ENCODE results near the gene NSMCE1. TPM values are rescaled to one million over a fixed set of nuclear protein-coding genes. Genes with fewer than 3 reads are reported as not detected.
"Not testable (repeated sequence)": the region's sequence is repeated elsewhere in the genome, so short reads cannot be mapped to it uniquely, and the experiment has no call there.

The NSMCE1 gene
- total RNA-seq, 5 donors from 2014 or later (not counting 1 experiment from before 2014, with no cell fraction given), result 53.5 to 83.2 (median 73.9) TPM

GRCh38 chr16:27209591-27209990 is 59.0 kb downstream of the NSMCE1 start:
- no peak overlapping the region for H3K4me3 Mint-ChIP-seq

GRCh38 chr16:27208796-27209195 is 59.8 kb downstream of the NSMCE1 start:
- ChIA-PET CTCF (no interaction called here), POLR2A (no interaction called here)
- WGBS (ENCODE audit: insufficient coverage), result 93% methylated on average over 3 of the region's 3 CpGs
- Mint-ChIP-seq H3K4me3 (no peak overlapping the region), H3K9me3 (no peaks in the 10 kb centered on the region), H3K27ac (no peak overlapping the region), H3K4me1 (peaks cover 12 to 25% (median 19%) of the 10 kb centered on the region in 3 donors), H3K36me3 (peaks cover 6% of the 10 kb centered on the region), H3K27me3 (no peaks in the 10 kb centered on the region)
- no peaks in the 10 kb centered on the region for H3K27me3 ChIP-seq (replicated peaks in 1 of 2; ENCODE audit: control insufficient read depth in 2 of 2, extremely low read depth in 1 of 2, insufficient read depth in 2 of 2, low read length in 1 of 2)
- peaks cover 4 to 23% of the 10 kb centered on the region in 2 donors for H3K36me3 ChIP-seq (ENCODE audit: control insufficient read depth in 2 of 2, extremely low read depth in 1 of 2, insufficient read depth in 1 of 2, low read length in 1 of 2)
- DNase-seq, result no peak
- H3K4me3 ChIP-seq (ENCODE audit: control insufficient read depth in 1 of 2, extremely low read depth in 1 of 2, low read length in 1 of 2), result no peak overlapping the region
- H3K4me1 ChIP-seq (ENCODE audit: control insufficient read depth in 1 of 2, extremely low read depth in 1 of 2, insufficient read depth in 2 of 2, low read length in 2 of 2), result peaks cover 15 to 36% of the 10 kb centered on the region in 2 experiments
- no peak for ATAC-seq (replicated peaks in 1 of 4)
- no peak overlapping the region for H3K27ac ChIP-seq (ENCODE audit: low read length)
- H3K9me3 ChIP-seq, result no peaks in the 10 kb centered on the region

More at GRCh38 chr16:27209591-27209990, 59.0 kb downstream of the NSMCE1 start:
- CTCF ChIA-PET, result no interaction called here
- H3K9me3 ChIP-seq, result no peaks in the 10 kb centered on the region
- no peaks in the 10 kb centered on the region for H3K27me3 Mint-ChIP-seq
- no peaks in the 10 kb centered on the region for H3K9me3 Mint-ChIP-seq
- WGBS (ENCODE audit: insufficient coverage), result 95% methylated on average over 5 of the region's 8 CpGs
- ATAC-seq (replicated peaks in 1 of 4), result no peak
- H3K4me1 Mint-ChIP-seq, result peaks cover 8 to 21% (median 15%) of the 10 kb centered on the region in 3 donors
- H3K36me3 Mint-ChIP-seq, result peaks cover 13% of the 10 kb centered on the region
- no peak overlapping the region for H3K27ac Mint-ChIP-seq
- H3K27ac ChIP-seq (ENCODE audit: low read length), result no peak overlapping the region
- no peaks in the 10 kb centered on the region for H3K27me3 ChIP-seq (replicated peaks in 1 of 2; ENCODE audit: control insufficient read depth in 2 of 2, extremely low read depth in 1 of 2, insufficient read depth in 2 of 2, low read length in 1 of 2)
- POLR2A ChIA-PET, result no interaction called here
- no peak overlapping the region for H3K4me3 ChIP-seq (ENCODE audit: control insufficient read depth in 1 of 2, extremely low read depth in 1 of 2, low read length in 1 of 2)
- DNase-seq, result no peak
- peaks cover 11 to 28% of the 10 kb centered on the region in 2 experiments for H3K4me1 ChIP-seq (ENCODE audit: control insufficient read depth in 1 of 2, extremely low read depth in 1 of 2, insufficient read depth in 2 of 2, low read length in 2 of 2)
- peaks cover 4 to 27% of the 10 kb centered on the region in 2 donors for H3K36me3 ChIP-seq (ENCODE audit: control insufficient read depth in 2 of 2, extremely low read depth in 1 of 2, insufficient read depth in 1 of 2, low read length in 1 of 2)

GRCh38 chr16:27208081-27208680 is 60.4 kb downstream of the NSMCE1 start:
- POLR2A ChIA-PET, result interaction anchor here in 1 of 2 donors (0.6 kb wide), 1 partner anchor 145 kb away, joined by 3 read pairs; no protein-coding TSS in a partner anchor
- H3K4me1 ChIP-seq (ENCODE audit: control insufficient read depth in 1 of 2, extremely low read depth in 1 of 2, insufficient read depth in 2 of 2, low read length in 2 of 2), result peaks cover 12 to 37% of the 10 kb centered on the region in 2 experiments
- no peak overlapping the region for H3K27ac ChIP-seq (ENCODE audit: low read length)
- Mint-ChIP-seq H3K4me1 (peaks cover 13 to 29% (median 16%) of the 10 kb centered on the region in 3 donors), H3K27ac (no peak overlapping the region), H3K9me3 (no peaks in the 10 kb centered on the region), H3K4me3 (no peak overlapping the region), H3K27me3 (no peaks in the 10 kb centered on the region), H3K36me3 (peaks cover 5% of the 10 kb centered on the region)
- H3K4me3 ChIP-seq (ENCODE audit: control insufficient read depth in 1 of 2, extremely low read depth in 1 of 2, low read length in 1 of 2), result no peak overlapping the region
- WGBS (ENCODE audit: insufficient coverage), result 95% methylated on average over 3 of the region's 8 CpGs
- DNase-seq, result no peak
- CTCF ChIA-PET, result no interaction called here
- ATAC-seq (replicated peaks in 1 of 4), result no peak
- no peaks in the 10 kb centered on the region for H3K9me3 ChIP-seq
- H3K36me3 ChIP-seq (ENCODE audit: control insufficient read depth in 2 of 2, extremely low read depth in 1 of 2, insufficient read depth in 1 of 2, low read length in 1 of 2), result peaks cover 4 to 19% of the 10 kb centered on the region in 2 donors
- H3K27me3 ChIP-seq (replicated peaks in 1 of 2; ENCODE audit: control insufficient read depth in 2 of 2, extremely low read depth in 1 of 2, insufficient read depth in 2 of 2, low read length in 1 of 2), result no peaks in the 10 kb centered on the region

- CTCF ChIA-PET; H3K27me3 Mint-ChIP-seq; H3K4me3 Mint-ChIP-seq; H3K27ac Mint-ChIP-seq; H3K9me3 Mint-ChIP-seq; H3K4me3 ChIP-seq (ENCODE audit: control insufficient read depth in 1 of 2, extremely low read depth in 1 of 2, low read length in 1 of 2); H3K27ac ChIP-seq (ENCODE audit: low read length); DNase-seq; H3K9me3 ChIP-seq; H3K27me3 ChIP-seq (replicated peaks in 1 of 2; ENCODE audit: control insufficient read depth in 2 of 2, extremely low read depth in 1 of 2, insufficient read depth in 2 of 2, low read length in 1 of 2); POLR2A ChIA-PET; ATAC-seq (replicated peaks in 1 of 4); H3K36me3 Mint-ChIP-seq: not testable (repeated sequence)
- peaks cover 4 to 18% of the 10 kb centered on the region in 2 donors for H3K36me3 ChIP-seq (ENCODE audit: control insufficient read depth in 2 of 2, extremely low read depth in 1 of 2, insufficient read depth in 1 of 2, low read length in 1 of 2)
- H3K4me1 ChIP-seq (ENCODE audit: control insufficient read depth in 1 of 2, extremely low read depth in 1 of 2, insufficient read depth in 2 of 2, low read length in 2 of 2), result peaks cover 15 to 42% of the 10 kb centered on the region in 2 experiments
- 100% methylated on average over 4 of the region's 10 CpGs for WGBS (ENCODE audit: insufficient coverage)
- H3K4me1 Mint-ChIP-seq, result peaks cover 23 to 35% (median 24%) of the 10 kb centered on the region in 3 donors
Measured at GRCh38 chr16:27207121-27207520, 61.5 kb downstream of the NSMCE1 start.

GRCh38 chr16:27205423-27206065 is 63.0 kb downstream of the NSMCE1 start:
- Mint-ChIP-seq H3K9me3 (no peaks in the 10 kb centered on the region), H3K27ac (no peak overlapping the region), H3K27me3 (no peaks in the 10 kb centered on the region), H3K4me3 (peak overlapping the region in 1 of 3 donors; percentile 85), H3K36me3 (peaks cover 5% of the 10 kb centered on the region), H3K4me1 (peaks cover 33 to 42% (median 33%) of the 10 kb centered on the region in 3 donors)
- ATAC-seq (replicated peaks in 1 of 4) (no peak), DNase-seq (no peak)
- Histone ChIP-seq H3K4me1 (ENCODE audit: control insufficient read depth in 1 of 2, extremely low read depth in 1 of 2, insufficient read depth in 2 of 2, low read length in 2 of 2) (peaks cover 20 to 43% of the 10 kb centered on the region in 2 experiments), H3K9me3 (no peaks in the 10 kb centered on the region), H3K27me3 (replicated peaks in 1 of 2; ENCODE audit: control insufficient read depth in 2 of 2, extremely low read depth in 1 of 2, insufficient read depth in 2 of 2, low read length in 1 of 2) (no peaks in the 10 kb centered on the region), H3K27ac (ENCODE audit: low read length) (no peak overlapping the region), H3K4me3 (ENCODE audit: control insufficient read depth in 1 of 2, extremely low read depth in 1 of 2, low read length in 1 of 2) (no peak overlapping the region), H3K36me3 (ENCODE audit: control insufficient read depth in 2 of 2, extremely low read depth in 1 of 2, insufficient read depth in 1 of 2, low read length in 1 of 2) (peaks cover 4 to 13% of the 10 kb centered on the region in 2 donors)
- 95% methylated on average over 8 of the region's 10 CpGs for WGBS (ENCODE audit: insufficient coverage)
- CTCF ChIA-PET, result interaction anchor here (0.7 to 1.4 kb wide), 3 partner anchors 30 to 211 kb away, joined by 3 read pairs; no protein-coding TSS in a partner anchor
- POLR2A ChIA-PET, result interaction anchor here in 1 of 2 donors (0.7 kb wide), 2 partner anchors 7 to 345 kb away, joined by 4 to 8 read pairs; no protein-coding TSS in a partner anchor

- peaks cover 43 to 54% (median 45%) of the 10 kb centered on the region in 3 donors for H3K4me1 Mint-ChIP-seq
- no peaks in the 10 kb centered on the region for H3K9me3 ChIP-seq
- ATAC-seq (replicated peaks in 1 of 4) (peak in 1 of 4 experiments; percentile 1), DNase-seq (no peak)
- peak overlapping the region; percentile 76 to 83 for H3K4me3 ChIP-seq (ENCODE audit: control insufficient read depth in 1 of 2, extremely low read depth in 1 of 2, low read length in 1 of 2)
- H3K27ac ChIP-seq (ENCODE audit: low read length), result peak overlapping the region; percentile 97
- peaks cover 5% of the 10 kb centered on the region for H3K36me3 Mint-ChIP-seq
- H3K36me3 ChIP-seq (ENCODE audit: control insufficient read depth in 2 of 2, extremely low read depth in 1 of 2, insufficient read depth in 1 of 2, low read length in 1 of 2), result peaks cover 4 to 5% of the 10 kb centered on the region in 2 donors
- H3K9me3 Mint-ChIP-seq, result no peaks in the 10 kb centered on the region
- WGBS (ENCODE audit: insufficient coverage), result 23% methylated on average over 7 of the region's 14 CpGs
- POLR2A ChIA-PET, result interaction anchor here (0.6 to 1.5 kb wide), 8 partner anchors 26 to 111 kb away, joined by 3 to 9 read pairs (median 4); no protein-coding TSS in a partner anchor
- CTCF ChIA-PET, result interaction anchor here in 1 of 2 donors (0.7 to 2.1 kb wide), 11 partner anchors 11 to 254 kb away, joined by 3 to 16 read pairs (median 5); no protein-coding TSS in a partner anchor
- H3K27ac Mint-ChIP-seq, result peak overlapping the region; percentile 100
- H3K4me3 Mint-ChIP-seq, result peak overlapping the region; percentile 85 to 97 (median 96)
- H3K27me3 ChIP-seq (replicated peaks in 1 of 2; ENCODE audit: control insufficient read depth in 2 of 2, extremely low read depth in 1 of 2, insufficient read depth in 2 of 2, low read length in 1 of 2), result no peaks in the 10 kb centered on the region
- no peaks in the 10 kb centered on the region for H3K27me3 Mint-ChIP-seq
- H3K4me1 ChIP-seq (ENCODE audit: control insufficient read depth in 1 of 2, extremely low read depth in 1 of 2, insufficient read depth in 2 of 2, low read length in 2 of 2), result peaks cover 29 to 45% of the 10 kb centered on the region in 2 experiments
Measured at GRCh38 chr16:27204312-27204915, 64.2 kb downstream of the NSMCE1 start.
